Panc1 (cell line): ENCODE data around the gene FBXW7. TPM values are rescaled to one million over a fixed set of nuclear protein-coding genes. Genes with fewer than 3 reads are reported as not detected.

Source experiments
- ATAC-seq: fragments of 200-7000 bp; cut with Tn5 transposase; 2 replicates; pipeline ENCODE4 v1.9.1; 2020; ENCODE audit warnings: mild to moderate bottlenecking, moderate library complexity
- BruUV-seq: library from RNA; stranded (reverse); fragments of 400-500 nt; replicated peaks from 2 replicates; lab custom pipeline; 2021; lab: Mats Ljungman, UMichigan
- CTCF ChIA-PET: fragments of 300-600 bp; sonication (Branson Sonifier 250); formaldehyde crosslinking; loops from one replicate; lab custom pipeline; 2022; ENCODE audit warnings: antibody characterized with exemption; lab: Charles Lee
- POLR2A ChIA-PET: fragments of 300-600 bp; sonication (Branson Sonifier 250); formaldehyde crosslinking; loops from one replicate; lab custom pipeline; 2022; ENCODE audit warnings: antibody characterized with exemption; lab: Charles Lee
- DNase-seq: peaks from one replicate; pipeline ENCODE4 v3.0.0-alpha.2; 2010; ENCODE audit warnings: low read depth, low spot score
- H3K27ac ChIP-seq: 2 replicates; pipeline ENCODE4 v1.5.1; 2011; ENCODE audit warnings: mild to moderate bottlenecking, low read length, inconsistent platforms
- H3K27me3 ChIP-seq: fragments of 200-500 bp; sonication (Bioruptor generic); 2 replicates; pipeline ENCODE4 v1.6.0; 2014; ENCODE audit warnings: low read length, inconsistent platforms; ENCODE audit not compliant: control insufficient read depth, insufficient read depth
- H3K36me3 ChIP-seq: fragments of 200-500 bp; sonication (Bioruptor generic); 2 replicates; pipeline ENCODE4 v1.5.1; 2014; ENCODE audit warnings: inconsistent platforms, mild to moderate bottlenecking, low read length, moderate library complexity; ENCODE audit not compliant: control insufficient read depth, insufficient read depth
- H3K4me1 ChIP-seq: 2 replicates; pipeline ENCODE4 v1.5.1; 2011; ENCODE audit warnings: inconsistent platforms, mild to moderate bottlenecking, low read length, moderate library complexity; ENCODE audit not compliant: control insufficient read depth, insufficient read depth
- H3K4me3 ChIP-seq, 2 experiments: 2 replicates each; pipeline ENCODE4 v1.5.1; 2011 to 2012; ENCODE audit warnings: low read depth in 2 of 2, low read length in 2 of 2, mild to moderate bottlenecking in 2 of 2, inconsistent platforms in 1 of 2, moderate library complexity in 1 of 2
- H3K9me3 ChIP-seq: fragments of 200-500 bp; sonication (Bioruptor generic); 2 replicates; pipeline ENCODE4 v1.5.1; 2014; ENCODE audit warnings: low read depth, mild to moderate bottlenecking, inconsistent platforms, low read length, moderate library complexity; ENCODE audit not compliant: control insufficient read depth, insufficient read depth
- CTCF ChIP-seq: fragments of 450-650 bp; IDR thresholded peaks from 2 replicates; pipeline ENCODE4 v1.5.1; 2017; ENCODE audit warnings: mild to moderate bottlenecking
- POLR2AphosphoS5 ChIP-seq: IDR thresholded peaks from 2 replicates; pipeline ENCODE4 v1.6.1; 2012; ENCODE audit warnings: mild to moderate bottlenecking, low read depth, low read length, moderate library complexity
- REST ChIP-seq, 2 experiments: IDR thresholded peaks; 2 replicates each; pipeline ENCODE4 v1.6.1; 2011 to 2012; ENCODE audit warnings: low read depth in 2 of 2, control low read depth in 1 of 2, low read length in 1 of 2, mild to moderate bottlenecking in 1 of 2, moderate library complexity in 1 of 2; ENCODE audit not compliant: insufficient read depth in 1 of 2
- SIN3A ChIP-seq: IDR thresholded peaks from 2 replicates; pipeline ENCODE4 v1.6.1; 2012; ENCODE audit warnings: low read depth, mild to moderate bottlenecking, low read length, moderate library complexity, borderline replicate concordance; ENCODE audit not compliant: insufficient read depth
- TCF7L2 ChIP-seq: IDR thresholded peaks from 2 replicates; pipeline ENCODE4 v1.6.1; 2011; ENCODE audit warnings: mild to moderate bottlenecking, low read depth, low read length, inconsistent platforms
- in situ Hi-C: cut with HindIII; loops from 2 replicates; pipeline ENCODE4 v1.10.0; 2016; ENCODE audit warnings: low sequenced_read_pairs, low pct_unique_long_range_greater_than_20kb
- intact Hi-C: fragments of 100-400 bp; cut with micrococcal nuclease; formaldehyde crosslinking; loops from one replicate; pipeline ENCODE4 v1.10.0; 2022; ENCODE audit not compliant: unreplicated experiment
- total RNA-seq: library from RNA; stranded (reverse); gene quantifications from one replicate; pipeline ENCODE4 v1.2.1, GENCODE V29; 2021; ENCODE audit not compliant: unreplicated experiment

Gene FBXW7
- total RNA-seq, 1 experiment from 2014 or later, result 16.2 TPM

DNA sequence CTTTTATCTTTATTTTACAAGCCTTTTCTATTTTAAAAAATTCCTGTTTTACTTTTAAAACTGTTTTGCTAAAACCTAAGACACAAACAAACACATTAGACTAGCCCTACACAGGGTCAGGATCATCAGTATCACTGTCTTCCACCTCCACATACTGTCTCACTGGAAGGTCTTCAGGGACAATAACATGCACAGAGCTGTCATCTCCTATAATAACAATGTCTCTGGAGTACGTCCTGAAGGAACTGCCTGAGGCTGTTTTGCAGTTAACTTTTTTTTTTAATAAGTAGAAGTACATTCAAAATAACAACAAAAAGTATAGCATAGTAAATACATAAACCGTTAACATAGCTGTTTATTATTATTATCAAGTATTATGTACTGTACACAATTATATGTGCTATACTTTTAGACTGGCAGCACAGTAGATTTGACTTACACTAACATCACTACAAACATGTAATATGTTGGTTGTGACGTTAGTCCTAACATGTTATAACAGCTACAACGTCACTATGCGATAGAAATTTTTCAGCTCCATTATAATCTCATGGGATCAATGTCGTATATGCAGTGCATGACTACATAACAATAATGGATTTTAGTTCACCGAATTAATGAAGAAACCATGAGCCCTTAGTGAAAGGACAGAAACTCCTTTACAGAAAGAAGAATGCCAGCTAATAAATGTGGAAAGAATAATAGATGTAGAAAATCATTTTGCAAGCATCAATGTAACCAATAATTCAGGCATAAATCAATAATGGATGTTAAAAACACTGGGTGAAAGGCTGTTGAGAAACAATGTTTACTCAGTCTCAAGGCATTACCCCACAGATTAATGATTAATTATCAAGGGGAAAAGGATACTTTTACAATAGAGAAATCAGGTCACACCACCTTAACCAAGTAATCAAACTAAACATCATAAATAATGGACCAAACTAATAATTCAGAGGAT, 49.2 kb downstream of the FBXW7 start:
- intact Hi-C loops, result no loop called here
- DNase-seq, result no peak
- POLR2A ChIA-PET, result no interaction called here
- H3K27me3 ChIP-seq, result no peaks in the 10 kb centered on the region
- in situ Hi-C loops, result no loop called here
- CTCF ChIA-PET, result no interaction called here
- H3K27ac ChIP-seq, result no peak overlapping the region
- H3K9me3 ChIP-seq, result no peaks in the 10 kb centered on the region
- H3K4me3 ChIP-seq, result no peak overlapping the region
- H3K4me1 ChIP-seq, result no peaks in the 10 kb centered on the region; the same call in 1 of the 2 replicates
- ATAC-seq, result no peak
- TF ChIP-seq REST (IDR thresholded peaks at IDR 0.05; ENCODE audit: insufficient read depth in 1 of 2, low read depth in 2 of 2, low read length in 1 of 2) (no peak), TCF7L2 (no peak), CTCF (no peak), SIN3A (no peak), POLR2AphosphoS5 (no peak)
- no TSS peak for BruUV-seq
- no peaks in the 10 kb centered on the region for H3K36me3 ChIP-seq

DNA sequence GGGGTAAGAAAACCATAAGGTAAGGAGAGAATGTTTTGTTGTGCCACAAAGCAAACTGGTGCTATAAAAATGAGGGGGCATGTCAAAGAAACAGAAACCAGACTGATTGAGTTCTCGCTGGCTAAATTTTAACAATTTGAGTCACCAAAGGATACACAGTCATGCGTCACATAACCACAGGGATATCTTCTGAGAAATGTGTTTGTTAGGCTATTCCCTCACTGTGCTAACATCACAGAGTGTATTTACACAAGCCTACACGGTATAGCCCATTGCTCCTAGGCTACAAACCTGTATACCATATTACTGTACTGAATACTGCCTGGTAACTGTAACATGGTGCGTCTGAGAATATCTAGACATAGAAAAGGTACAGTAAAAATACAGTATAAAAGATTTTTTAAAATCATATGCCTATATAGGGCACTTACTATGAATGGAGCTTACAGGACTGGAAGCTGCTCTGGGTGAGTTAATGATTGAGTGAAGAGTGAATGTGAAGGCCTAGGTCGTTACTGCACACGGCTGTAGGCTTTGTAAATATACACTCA, 50.1 kb downstream of the FBXW7 start:
- intact Hi-C loops (no loop called here), in situ Hi-C loops (no loop called here)
- no peaks in the 10 kb centered on the region for H3K27me3 ChIP-seq
- H3K36me3 ChIP-seq, result no peaks in the 10 kb centered on the region
- ATAC-seq (peak; percentile 73), DNase-seq (peak; percentile 45)
- H3K4me1 ChIP-seq, result no peaks in the 10 kb centered on the region; the same call in 1 of the 2 replicates
- ChIA-PET POLR2A (no interaction called here), CTCF (no interaction called here)
- H3K4me3 ChIP-seq, result no peak overlapping the region
- BruUV-seq, result no TSS peak
- TF ChIP-seq REST (IDR thresholded peaks at IDR 0.05; ENCODE audit: insufficient read depth in 1 of 2, low read depth in 2 of 2, low read length in 1 of 2), result no peak
- TF ChIP-seq TCF7L2, result no peak
- TF ChIP-seq CTCF, result no peak
- TF ChIP-seq POLR2AphosphoS5, result no peak
- TF ChIP-seq SIN3A, result no peak
- no peaks in the 10 kb centered on the region for H3K9me3 ChIP-seq
- no peak overlapping the region for H3K27ac ChIP-seq
